Calu3 (cell line): Measurements from ENCODE around the gene FATE1. TPM values are rescaled to one million over a fixed set of nuclear protein-coding genes. Genes with fewer than 3 reads are reported as not detected.
"Not testable (repeated sequence)": the region's sequence is repeated elsewhere in the genome, so short reads cannot be mapped to it uniquely, and the experiment has no call there.

Experiments
- BruUV-seq: library from RNA; stranded (reverse); fragments of 400-500 nt; replicated peaks from 2 replicates; lab custom pipeline; 2021; lab: Mats Ljungman, UMichigan
- CTCF ChIA-PET: fragments of 300-600 bp; sonication (Branson Sonifier 250); formaldehyde crosslinking; loops from one replicate; lab custom pipeline; 2022; ENCODE audit warnings: antibody characterized with exemption; lab: Charles Lee
- DNase-seq: peaks from one replicate; pipeline ENCODE4 v3.0.0; 2022
- H3K27ac Mint-ChIP-seq: one replicate; pipeline ENCODE4 v1.8.0; 2022; ENCODE audit warnings: mixed read lengths; ENCODE audit not compliant: unreplicated experiment
- H3K27me3 Mint-ChIP-seq: one replicate; pipeline ENCODE4 v1.8.0; 2022; ENCODE audit warnings: mixed read lengths; ENCODE audit not compliant: unreplicated experiment
- H3K36me3 Mint-ChIP-seq: one replicate; pipeline ENCODE4 v1.8.0; 2022; ENCODE audit warnings: mild to moderate bottlenecking, moderate library complexity, mixed read lengths; ENCODE audit not compliant: insufficient read depth, unreplicated experiment
- H3K4me1 Mint-ChIP-seq: one replicate; pipeline ENCODE4 v1.8.0; 2022; ENCODE audit warnings: mild to moderate bottlenecking, low read depth, mixed read lengths; ENCODE audit not compliant: unreplicated experiment
- H3K4me3 Mint-ChIP-seq: one replicate; pipeline ENCODE4 v1.8.0; 2022; ENCODE audit warnings: mild to moderate bottlenecking, low read depth, moderate library complexity, mixed read lengths; ENCODE audit not compliant: unreplicated experiment
- H3K9me3 Mint-ChIP-seq: one replicate; pipeline ENCODE4 v1.8.0; 2022; ENCODE audit warnings: low read depth, mixed read lengths; ENCODE audit not compliant: unreplicated experiment
- intact Hi-C: fragments of 100-400 bp; cut with micrococcal nuclease; formaldehyde crosslinking; loops from one replicate; pipeline ENCODE4 v1.10.0; 2022; ENCODE audit not compliant: unreplicated experiment
- total RNA-seq: library from RNA; stranded (reverse); gene quantifications from 2 replicates; pipeline ENCODE4 v1.2.3, GENCODE V29; 2022
- TF ChIP-seq, protein P1 (sequence below): fragments of 200-600 bp; IDR thresholded peaks from one replicate; pipeline ENCODE4 v1.8.0; 2022; ENCODE audit warnings: antibody characterized with exemption; ENCODE audit not compliant: unreplicated experiment

Gene FATE1
- total RNA-seq, 1 experiment from 2014 or later = not detected

DNA sequence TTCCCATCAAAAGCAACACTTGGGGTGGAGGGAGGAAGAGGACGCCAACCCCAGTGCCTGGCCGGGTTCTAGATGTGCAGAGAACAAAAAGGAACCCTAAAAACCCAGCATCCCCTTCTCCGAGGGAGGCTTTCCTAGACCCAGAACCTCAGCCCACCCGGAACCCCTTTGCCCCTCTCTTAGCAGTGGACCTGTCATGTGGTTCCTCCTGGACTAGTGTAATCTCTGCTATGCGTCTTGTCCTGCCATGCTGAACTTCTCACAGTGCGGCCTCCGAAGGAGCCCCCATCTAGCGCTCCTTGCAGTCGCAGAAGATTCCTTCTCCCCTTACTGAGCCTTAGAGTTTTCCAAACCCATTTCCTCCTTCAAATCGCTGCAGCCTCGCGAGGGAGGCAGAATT lies 21.7 kb upstream of the FATE1 start:
- no peak overlapping the region for H3K4me3 Mint-ChIP-seq
- BruUV-seq = no TSS peak
- H3K27me3 Mint-ChIP-seq = peaks cover 24% of the 10 kb centered on the region
- TF ChIP-seq, protein P1, sequence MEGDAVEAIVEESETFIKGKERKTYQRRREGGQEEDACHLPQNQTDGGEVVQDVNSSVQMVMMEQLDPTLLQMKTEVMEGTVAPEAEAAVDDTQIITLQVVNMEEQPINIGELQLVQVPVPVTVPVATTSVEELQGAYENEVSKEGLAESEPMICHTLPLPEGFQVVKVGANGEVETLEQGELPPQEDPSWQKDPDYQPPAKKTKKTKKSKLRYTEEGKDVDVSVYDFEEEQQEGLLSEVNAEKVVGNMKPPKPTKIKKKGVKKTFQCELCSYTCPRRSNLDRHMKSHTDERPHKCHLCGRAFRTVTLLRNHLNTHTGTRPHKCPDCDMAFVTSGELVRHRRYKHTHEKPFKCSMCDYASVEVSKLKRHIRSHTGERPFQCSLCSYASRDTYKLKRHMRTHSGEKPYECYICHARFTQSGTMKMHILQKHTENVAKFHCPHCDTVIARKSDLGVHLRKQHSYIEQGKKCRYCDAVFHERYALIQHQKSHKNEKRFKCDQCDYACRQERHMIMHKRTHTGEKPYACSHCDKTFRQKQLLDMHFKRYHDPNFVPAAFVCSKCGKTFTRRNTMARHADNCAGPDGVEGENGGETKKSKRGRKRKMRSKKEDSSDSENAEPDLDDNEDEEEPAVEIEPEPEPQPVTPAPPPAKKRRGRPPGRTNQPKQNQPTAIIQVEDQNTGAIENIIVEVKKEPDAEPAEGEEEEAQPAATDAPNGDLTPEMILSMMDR = no peak
- CTCF ChIA-PET = no interaction called here
- H3K27ac Mint-ChIP-seq = no peak overlapping the region
- intact Hi-C loops = no loop called here
- H3K36me3 Mint-ChIP-seq = no peaks in the 10 kb centered on the region
- H3K4me1 Mint-ChIP-seq = no peaks in the 10 kb centered on the region
- H3K9me3 Mint-ChIP-seq = no peaks in the 10 kb centered on the region
- DNase-seq = no peak

DNA sequence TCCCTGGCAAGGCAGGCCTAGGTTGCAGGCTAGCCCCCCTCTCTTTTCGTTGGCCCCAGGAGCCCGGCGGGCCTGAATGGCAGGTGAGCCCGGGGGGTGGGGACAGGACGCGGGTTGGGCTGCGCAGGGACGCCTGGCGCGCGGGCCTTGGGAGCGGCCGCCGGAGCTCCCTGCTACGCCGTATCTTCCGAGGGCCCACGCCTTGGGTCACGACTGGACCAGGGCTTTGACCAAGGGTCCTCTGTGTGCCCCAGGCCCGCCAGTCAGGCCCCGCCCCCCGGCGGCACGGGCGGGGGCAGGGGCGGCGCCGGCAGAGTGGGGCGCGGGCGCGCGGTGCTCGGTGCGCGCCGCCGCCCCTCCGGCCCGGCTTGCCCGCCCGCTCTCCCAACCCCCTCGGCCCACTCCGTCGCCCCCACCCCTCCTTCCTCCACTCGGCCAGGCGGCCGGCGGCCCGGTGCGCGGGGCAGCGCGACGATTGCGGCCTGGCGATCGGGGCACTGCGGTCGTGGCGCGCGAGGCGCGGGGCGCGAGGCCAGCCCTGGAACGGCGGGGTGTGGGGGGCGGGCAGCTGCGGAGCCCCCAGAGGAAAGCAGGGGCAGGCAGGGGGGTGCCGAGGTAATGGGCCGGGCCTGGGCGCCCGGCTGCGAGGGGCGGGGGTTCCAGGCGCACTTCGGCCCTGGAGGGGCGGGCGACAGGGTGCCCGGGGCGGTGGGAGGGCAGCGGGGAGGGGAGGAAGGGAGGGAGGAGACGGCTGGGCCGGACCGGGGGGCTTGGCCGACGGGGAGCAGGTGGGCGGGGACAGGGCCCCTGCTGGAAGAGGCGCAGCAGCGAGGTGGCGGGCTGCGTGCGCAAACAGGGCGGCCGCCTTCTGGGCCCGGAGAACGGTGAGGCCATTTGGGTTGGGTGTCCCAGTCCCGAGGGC lies 20.9 kb upstream of the FATE1 start, which contains the start of gene PRRG3:
Gene PRRG3 (plus strand): TSS at position 798 of the 922 bp plus-strand sequence. CDS start 3,357 bp downstream, outside the sequence.
- intact Hi-C loops = no loop called here
- CTCF ChIA-PET = no interaction called here
- no peak within 1 kb of the TSS for H3K4me3 Mint-ChIP-seq
- no TSS peak for BruUV-seq
- H3K27ac Mint-ChIP-seq = no peak within 1 kb of the TSS
- TF ChIP-seq, protein P1 = no peak
- peaks cover 32% of the 10 kb centered on the region for H3K27me3 Mint-ChIP-seq
- no peak for DNase-seq
- H3K9me3 Mint-ChIP-seq = no peaks in the 10 kb centered on the region
- H3K4me1 Mint-ChIP-seq = no peaks in the 10 kb centered on the region
- H3K36me3 Mint-ChIP-seq = no peaks in the 10 kb centered on the region

DNA sequence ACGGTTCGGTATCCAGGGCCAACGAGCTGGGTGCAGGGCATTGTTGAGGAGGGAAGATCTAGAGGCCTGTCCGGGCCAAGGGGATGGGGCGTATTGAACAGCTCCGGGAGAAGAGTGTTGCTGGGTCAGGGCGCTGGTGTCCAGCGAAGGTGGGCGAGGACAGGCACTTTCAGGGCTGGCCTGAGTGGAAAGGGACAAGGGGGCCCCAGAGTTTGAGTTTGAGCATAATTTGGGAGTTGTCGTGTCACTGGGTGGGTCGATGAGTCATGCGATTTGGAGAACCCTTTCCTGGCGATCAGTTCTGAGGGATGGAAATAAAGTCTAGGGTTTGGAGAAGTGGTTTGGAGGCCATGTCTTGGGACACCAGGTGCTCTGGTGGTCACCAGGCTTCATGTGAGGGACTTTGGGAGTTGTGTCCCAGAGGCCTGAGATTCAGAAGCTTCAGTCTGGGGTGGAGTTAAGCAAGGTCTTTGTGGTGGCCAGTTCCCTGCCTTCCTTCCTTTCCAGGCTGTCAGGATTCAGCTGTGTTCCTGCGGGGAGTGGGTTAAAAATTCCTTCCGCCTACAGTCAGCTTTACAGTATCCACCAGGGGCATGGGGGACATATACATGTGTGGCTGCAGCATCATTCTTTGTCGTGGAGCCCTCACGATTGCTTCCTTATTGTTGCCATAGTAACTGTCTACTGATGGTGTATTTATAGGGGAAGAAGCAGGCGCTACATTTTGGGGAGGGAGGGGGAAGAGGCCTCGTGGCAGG lies 20.1 kb upstream of the FATE1 start:
- TF ChIP-seq, protein P1 = no peak
- H3K27me3 Mint-ChIP-seq = peaks cover 37% of the 10 kb centered on the region
- no TSS peak for BruUV-seq
- no peaks in the 10 kb centered on the region for H3K9me3 Mint-ChIP-seq
- no peak for DNase-seq
- H3K4me1 Mint-ChIP-seq = no peaks in the 10 kb centered on the region
- CTCF ChIA-PET = no interaction called here
- no peak overlapping the region for H3K27ac Mint-ChIP-seq
- H3K4me3 Mint-ChIP-seq = no peak overlapping the region
- H3K36me3 Mint-ChIP-seq = no peaks in the 10 kb centered on the region
- intact Hi-C loops = no loop called here

DNA sequence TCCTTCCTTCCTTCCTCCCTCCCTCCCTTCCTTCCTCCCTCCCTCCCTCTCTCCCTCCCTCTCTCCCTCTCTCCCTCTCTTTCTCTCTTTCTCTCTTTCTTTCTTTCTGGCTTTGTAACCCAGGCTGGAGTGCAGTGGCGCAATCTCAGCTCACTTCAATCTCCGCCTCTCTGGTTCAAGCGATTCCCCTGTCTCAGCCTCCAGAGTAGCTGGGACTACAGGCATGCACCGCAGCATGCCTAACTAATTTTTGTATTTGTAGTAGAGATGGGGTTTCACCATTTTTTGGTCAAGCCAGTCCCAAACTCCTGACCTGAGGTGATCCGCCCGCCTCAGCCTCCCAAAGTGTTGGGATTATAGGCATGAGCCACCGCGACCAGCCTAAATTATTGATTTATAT lies 18.8 kb upstream of the FATE1 start:
- intact Hi-C loops, H3K4me3 Mint-ChIP-seq: not testable (repeated sequence)
- H3K27me3 Mint-ChIP-seq = peaks cover 37% of the 10 kb centered on the region

More for the DNA sequence above, 18.8 kb upstream of the FATE1 start:
- BruUV-seq, CTCF ChIA-PET, H3K36me3 Mint-ChIP-seq, DNase-seq, H3K4me1 Mint-ChIP-seq, H3K27ac Mint-ChIP-seq, H3K9me3 Mint-ChIP-seq: not testable (repeated sequence)
